Heart right ventricle (tissue), 16 donors: Measurements from ENCODE around the gene TDP1. TPM values are rescaled to one million over a fixed set of nuclear protein-coding genes. Genes with fewer than 3 reads are reported as not detected.

Source experiments
- ATAC-seq, 8 donors: fragments of 200-7000 bp; cut with Tn5 transposase; one replicate each; pipeline ENCODE4 v1.9.1; 2020; ENCODE audit warnings: mild to moderate bottlenecking in 8 of 8, moderate library complexity in 8 of 8, moderate number of reproducible peaks in 1 of 8
- DNase-seq, 2 donors: peaks; one replicate each; pipeline ENCODE4 v3.0.0-alpha.2; 2020
- H3K27ac ChIP-seq, 10 donors: fragments of 200-600 bp; sonication (generic) in 2 of 10; one replicate each; pipeline versions ENCODE4 v1.5.0 to v1.8.0; 2020 to 2022; ENCODE audit warnings: mild to moderate bottlenecking in 3 of 10
- H3K27me3 ChIP-seq, 7 donors: fragments of 200-600 bp; one replicate each; pipeline ENCODE4 v1.8.0; 2021 to 2022; ENCODE audit warnings: mild to moderate bottlenecking in 2 of 7
- H3K36me3 ChIP-seq, 9 donors: fragments of 200-600 bp; sonication (generic) in 1 of 9; one replicate each; pipeline versions ENCODE4 v1.5.0 to v1.8.0; 2020 to 2022; ENCODE audit warnings: mild to moderate bottlenecking in 2 of 9
- H3K4me1 ChIP-seq, 9 donors: fragments of 200-600 bp; sonication (generic) in 1 of 9; one replicate each; pipeline versions ENCODE4 v1.5.0 to v1.8.0; 2020 to 2022; ENCODE audit warnings: mild to moderate bottlenecking in 4 of 9
- H3K4me3 ChIP-seq, 10 donors: fragments of 200-600 bp; sonication (generic) in 2 of 10; one replicate each; pipeline versions ENCODE4 v1.5.0 to v1.8.0; 2020 to 2022; ENCODE audit warnings: mild to moderate bottlenecking in 7 of 10, moderate library complexity in 2 of 10
- H3K9me3 ChIP-seq, 11 donors: fragments of 200-600 bp in 10 of 11; sonication (generic) in 2 of 11; one replicate each; pipeline versions ENCODE4 v1.5.0 to v1.8.0; 2013 to 2022; ENCODE audit warnings: mild to moderate bottlenecking in 2 of 11, control low read depth in 1 of 11, moderate library complexity in 1 of 11
- CTCF ChIP-seq, 9 donors: fragments of 200-600 bp; sonication (generic) in 2 of 9; IDR thresholded peaks; one replicate each; pipeline versions ENCODE4 v1.5.0 to v1.8.0; 2021 to 2022; ENCODE audit warnings: antibody characterized with exemption in 9 of 9, mild to moderate bottlenecking in 5 of 9, moderate library complexity in 1 of 9
- WGBS, 2 donors: extraction: QIAGEN DNeasy Blood & Tissue Kit; methylation state at CpG; one replicate each; pipeline ENCODE4 v1.1.7; 2013; ENCODE audit warnings: inconsistent platforms in 1 of 2; 5-methylcytosine and 5-hydroxymethylcytosine counted together
- intact Hi-C, 10 donors: fragments of 100-400 bp; cut with DNase I; formaldehyde crosslinking; loops; one replicate each; pipeline versions ENCODE4 v1.11.1 to v1.14.2; 2022
- polyA plus RNA-seq, 2 donors: library from polyadenylated mRNA; stranded (reverse); fragments of 200-250 nt; gene quantifications; one replicate each; pipeline ENCODE4 v1.2.3, GENCODE V29; 2013
- total RNA-seq, 10 donors: library from RNA; stranded (reverse); fragmentation: NEBNext Ultra II Directional in 3 of 10; extraction: Animal tissue kit (Norgen Biotek cat#: 25700) in 3 of 10; gene quantifications; one replicate each; pipeline versions ENCODE4 v1.2.1 to v1.2.4, GENCODE V29; 2021 to 2023
- donor health status: Arrhythmogenic right ventricular cardiomyopathy.
- donor health status: ischemic (EF 13 %, LVEDD 7.1; RV severe dilation, severe dysfunction).
- donor health status: healthy with polysubstance abuse.
- donor health status: DM: no; HTN: yes; CAD: no.
- donor health status: DM: no; HTN: no; CAD: no.
- donor health status: ischemic (EF 25% LVEDD 6.9; RV normal size, moderate dysfunction).
- donor health status: ischemic (EF 25% LVEDD 5.7; RV mildly dilated, moderate dysfunction).
- donor health status: healthy.
- donor health status: DM: yes; HTN: yes; CAD: no.
- donor health status: Ischemic cardiomyopathy.
- donor health status: ischemic (EF 35%, LVEDD 5.7; RV mildly dilated, moderate dysfunction).
- donor health status: nonischemic (EF 11% LVEDD 7.7; RV severe dilation, severe dysfunction).
- donor health status: DM: yes; HTN: yes; CAD: no.
- donor health status: PGD.
- donor health status: ischemic (EF 29% LVEDD 5.4; RV normal size, mild dysfunction).
- donor health status: nonischemic (EF 23%, LVEDD 6.1; RV moderate dilation, normal function).

The TDP1 gene
- total and polyA plus RNA-seq, 12 donors = 0.80 to 7.1 (median 3.2) TPM

GRCh38 chr14:89992273-89992672 lies 36.5 kb downstream of the TDP1 start:
- Histone ChIP-seq H3K4me1 (no peaks in the 10 kb centered on the region), H3K27ac (no peak overlapping the region), H3K9me3 (no peaks in the 10 kb centered on the region), H3K4me3 (no peak overlapping the region), H3K27me3 (no peaks in the 10 kb centered on the region), H3K36me3 (peaks cover 0 to 100% (median 17%) of the 10 kb centered on the region in 9 donors)
- DNase-seq (no peak), ATAC-seq (no peak)
- no peak for TF ChIP-seq CTCF (IDR thresholded peaks at IDR 0.05)
- intact Hi-C loops = no loop called here
- 87 to 93% methylated on average over 3 of the region's 3 CpGs for WGBS, 2 donors

GRCh38 chr14:89996963-89997362 lies 41.2 kb downstream of the TDP1 start:
- H3K4me1 ChIP-seq = no peaks in the 10 kb centered on the region
- H3K9me3 ChIP-seq = no peaks in the 10 kb centered on the region
- no peaks in the 10 kb centered on the region for H3K27me3 ChIP-seq
- H3K4me3 ChIP-seq = no peak overlapping the region
- H3K27ac ChIP-seq = no peak overlapping the region
- 92 to 96% methylated on average over 1 of the region's 1 CpG for WGBS, 2 donors
- ATAC-seq = no peak
- peaks cover 0 to 89% (median 18%) of the 10 kb centered on the region in 9 donors for H3K36me3 ChIP-seq
- DNase-seq = no peak
- no peak for TF ChIP-seq CTCF (IDR thresholded peaks at IDR 0.05)
- intact Hi-C loops = no loop called here

- H3K4me1 ChIP-seq = no peaks in the 10 kb centered on the region
- DNase-seq (no peak), ATAC-seq (no peak)
- intact Hi-C loops = loop anchor here in 1 of 10 donors (5.0 kb wide), 1 partner anchor 1141 kb away; no protein-coding TSS in a partner anchor
- no peak overlapping the region for H3K4me3 ChIP-seq
- no peaks in the 10 kb centered on the region for H3K9me3 ChIP-seq
- no peak overlapping the region for H3K27ac ChIP-seq
- no peak for TF ChIP-seq CTCF (IDR thresholded peaks at IDR 0.05)
- peaks cover 0 to 85% (median 11%) of the 10 kb centered on the region in 9 donors for H3K36me3 ChIP-seq
- 96% methylated on average over 2 of the region's 2 CpGs for WGBS, 2 donors
- H3K27me3 ChIP-seq = no peaks in the 10 kb centered on the region
These were observed 45.2 kb downstream of the TDP1 start for GRCh38 chr14:90000935-90001334.

GRCh38 chr14:90003526-90004307 lies 48.0 kb downstream of the TDP1 start:
- DNase-seq = no peak
- 89 to 91% methylated on average over 6 of the region's 6 CpGs for WGBS, 2 donors
- peaks cover 0 to 79% (median 0%) of the 10 kb centered on the region in 9 donors for H3K36me3 ChIP-seq
- H3K4me1 ChIP-seq = no peaks in the 10 kb centered on the region
- no peaks in the 10 kb centered on the region for H3K9me3 ChIP-seq
- TF ChIP-seq CTCF (IDR thresholded peaks at IDR 0.05) = no peak
- intact Hi-C loops = loop anchor here in 1 of 10 donors (5.0 kb wide), 1 partner anchor 1139 kb away; no protein-coding TSS in a partner anchor
- H3K27ac ChIP-seq = no peak overlapping the region
- no peak overlapping the region for H3K4me3 ChIP-seq
- H3K27me3 ChIP-seq = no peaks in the 10 kb centered on the region
- no peak for ATAC-seq
